H9 (cell line): ENCODE measurements around the gene TEKT4. TPM values are rescaled to one million over a fixed set of nuclear protein-coding genes. Genes with fewer than 3 reads are reported as not detected.
"Not testable (repeated sequence)": the region's sequence is repeated elsewhere in the genome, so short reads cannot be mapped to it uniquely, and the experiment has no call there.

Experiments
- DNase-seq: peaks from one replicate; pipeline ENCODE4 v3.0.0-alpha.2; 2017
- H2AFZ ChIP-seq: one replicate; pipeline ENCODE4 v1.6.1; 2013; ENCODE audit warnings: mild to moderate bottlenecking, low read length, control low read depth, moderate library complexity
- H2AK5ac ChIP-seq: 2 replicates; pipeline ENCODE4 v1.6.1; 2013; ENCODE audit warnings: low read length, control low read depth, mixed read lengths; ENCODE audit not compliant: insufficient read length
- H2BK120ac ChIP-seq: one replicate; pipeline ENCODE4 v1.6.1; 2013; ENCODE audit warnings: low read depth, mild to moderate bottlenecking, low read length, control low read depth, inconsistent platforms; ENCODE audit not compliant: poor library complexity, severe bottlenecking
- H2BK12ac ChIP-seq: 2 replicates; pipeline ENCODE4 v1.6.1; 2013; ENCODE audit warnings: low read length, control low read depth, mixed read lengths, low read depth; ENCODE audit not compliant: insufficient read length
- H2BK15ac ChIP-seq: 2 replicates; pipeline ENCODE4 v1.6.1; 2013; ENCODE audit warnings: low read depth, low read length, control low read depth
- H2BK20ac ChIP-seq: one replicate; pipeline ENCODE4 v1.6.1; 2013; ENCODE audit warnings: low read depth, mild to moderate bottlenecking, low read length, control low read depth, inconsistent platforms; ENCODE audit not compliant: poor library complexity, severe bottlenecking
- H2BK5ac ChIP-seq: 2 replicates; pipeline ENCODE4 v1.6.1; 2013; ENCODE audit warnings: low read length, control low read depth, mixed read lengths; ENCODE audit not compliant: insufficient read length
- H3K14ac ChIP-seq: 2 replicates; pipeline ENCODE4 v1.6.1; 2013; ENCODE audit warnings: low read length, control low read depth; ENCODE audit not compliant: insufficient read depth
- H3K18ac ChIP-seq: 2 replicates; pipeline ENCODE4 v1.6.1; 2013; ENCODE audit warnings: low read depth, mild to moderate bottlenecking, mixed read lengths, low read length, control low read depth; ENCODE audit not compliant: insufficient read length
- H3K23ac ChIP-seq: 2 replicates; pipeline ENCODE4 v1.6.1; 2013; ENCODE audit warnings: low read length, control low read depth, mixed read lengths, low read depth; ENCODE audit not compliant: insufficient read length
- H3K23me2 ChIP-seq: 2 replicates; pipeline ENCODE4 v1.6.1; 2013; ENCODE audit warnings: low read depth, mild to moderate bottlenecking, mixed read lengths, low read length, control low read depth; ENCODE audit not compliant: insufficient read length, poor library complexity, severe bottlenecking
- H3K27ac ChIP-seq: 2 replicates; pipeline ENCODE4 v1.5.1; 2013; ENCODE audit warnings: low read length, control low read depth, mixed read lengths, low read depth; ENCODE audit not compliant: insufficient read length
- H3K27me3 ChIP-seq: 2 replicates; pipeline ENCODE4 v1.6.1; 2013; ENCODE audit warnings: low read length, control low read depth, inconsistent platforms; ENCODE audit not compliant: insufficient read depth
- H3K4ac ChIP-seq: 2 replicates; pipeline ENCODE4 v1.6.1; 2013; ENCODE audit warnings: low read depth, mild to moderate bottlenecking, control low read depth, inconsistent platforms, low read length, moderate library complexity
- H3K4me1 ChIP-seq: 2 replicates; pipeline ENCODE4 v1.6.1; 2013; ENCODE audit warnings: low read length, control low read depth, inconsistent platforms; ENCODE audit not compliant: insufficient read depth
- H3K4me2 ChIP-seq: 2 replicates; pipeline ENCODE4 v1.6.1; 2013; ENCODE audit warnings: low read length, control low read depth, mixed read lengths; ENCODE audit not compliant: insufficient read length, insufficient read depth
- H3K56ac ChIP-seq: 2 replicates; pipeline ENCODE4 v1.6.1; 2013; ENCODE audit warnings: low read depth, mild to moderate bottlenecking, mixed read lengths, low read length, control low read depth; ENCODE audit not compliant: insufficient read length
- H3K79me1 ChIP-seq: 2 replicates; pipeline ENCODE4 v1.6.1; 2013; ENCODE audit warnings: low read depth, mild to moderate bottlenecking, moderate library complexity, low read length, control low read depth, inconsistent platforms; ENCODE audit not compliant: insufficient read depth, poor library complexity, severe bottlenecking
- H3K79me2 ChIP-seq: 2 replicates; pipeline ENCODE4 v1.6.1; 2013; ENCODE audit warnings: low read length, control low read depth, inconsistent platforms; ENCODE audit not compliant: insufficient read depth
- H3K9ac ChIP-seq: 2 replicates; pipeline ENCODE4 v1.6.1; 2013; ENCODE audit warnings: low read length, control low read depth, mixed read lengths; ENCODE audit not compliant: insufficient read length; ENCODE audit errors: extremely low read depth
- H3K9me3 ChIP-seq: one replicate; pipeline ENCODE4 v1.6.1; 2013; ENCODE audit warnings: low read depth, low read length, inconsistent platforms; ENCODE audit not compliant: control insufficient read depth
- H3T11ph ChIP-seq: one replicate; pipeline ENCODE4 v1.6.1; 2013; ENCODE audit warnings: mild to moderate bottlenecking, low read length, control low read depth, inconsistent platforms
- H4K20me1 ChIP-seq: one replicate; pipeline ENCODE4 v1.6.1; 2013; ENCODE audit not compliant: control insufficient read depth, insufficient read length, insufficient read depth
- H4K5ac ChIP-seq: 2 replicates; pipeline ENCODE4 v1.6.1; 2013; ENCODE audit warnings: low read depth, mild to moderate bottlenecking, mixed read lengths, low read length, control low read depth; ENCODE audit not compliant: insufficient read length
- H4K8ac ChIP-seq: replicated peaks from 2 replicates; pipeline ENCODE4 v1.6.1; 2013; ENCODE audit warnings: low read length, control low read depth, mixed read lengths, low read depth; ENCODE audit not compliant: insufficient read length
- H4K91ac ChIP-seq: 2 replicates; pipeline ENCODE4 v1.6.1; 2013; ENCODE audit warnings: low read depth, mild to moderate bottlenecking, moderate library complexity, mixed read lengths, low read length, control low read depth; ENCODE audit not compliant: insufficient read length
- H3K27ac Mint-ChIP-seq, 3 experiments: 2 replicates in 2 of 3; 3 replicates in 1 of 3; pipeline ENCODE4 v1.8.0; 2020 to 2021; ENCODE audit warnings: mixed read lengths in 3 of 3, mild to moderate bottlenecking in 1 of 3, moderate library complexity in 1 of 3
- H3K27me3 Mint-ChIP-seq: 2 replicates; pipeline ENCODE4 v1.8.0; 2021; ENCODE audit warnings: low read depth, mild to moderate bottlenecking, moderate library complexity, mixed read lengths
- H3K36me3 Mint-ChIP-seq, 3 experiments: 2 replicates in 2 of 3; 3 replicates in 1 of 3; pipeline ENCODE4 v1.8.0; 2020 to 2021; ENCODE audit warnings: low read depth in 3 of 3, mixed read lengths in 3 of 3; ENCODE audit not compliant: insufficient read depth in 1 of 3
- H3K4me1 Mint-ChIP-seq, 2 experiments: 2 replicates each; pipeline ENCODE4 v1.8.0; 2020; ENCODE audit warnings: mixed read lengths in 2 of 2
- H3K4me3 Mint-ChIP-seq, 2 experiments: 2 replicates in 1 of 2; 3 replicates in 1 of 2; pipeline ENCODE4 v1.8.0; 2020 to 2021; ENCODE audit warnings: mild to moderate bottlenecking in 2 of 2, mixed read lengths in 2 of 2, moderate library complexity in 1 of 2
- H3K9me3 Mint-ChIP-seq, 2 experiments: 2 replicates in 1 of 2; 3 replicates in 1 of 2; pipeline ENCODE4 v1.8.0; 2020; ENCODE audit warnings: mild to moderate bottlenecking in 2 of 2, mixed read lengths in 2 of 2, moderate library complexity in 1 of 2
- WGBS: extraction: QIAGEN DNeasy Blood & Tissue Kit; methylation state at CpG from one replicate; pipeline ENCODE4 v1.1.7; 2013; ENCODE audit warnings: missing lambda C conversion rate, low lambda C conversion rate, mixed read lengths; ENCODE audit not compliant: insufficient read length; ENCODE audit errors: extremely low coverage; 5-methylcytosine and 5-hydroxymethylcytosine counted together
- total RNA-seq: library from RNA; stranded (reverse); gene quantifications from 2 replicates; pipeline ENCODE4 v1.2.1, GENCODE V29; 2021

The TEKT4 gene
- total RNA-seq, 1 experiment from 2014 or later = not detected

- H2BK15ac ChIP-seq, H2BK5ac ChIP-seq, H3K27ac ChIP-seq, H4K8ac ChIP-seq, H3K9ac ChIP-seq, H3K79me2 ChIP-seq, DNase-seq, H2AK5ac ChIP-seq, H3K23me2 ChIP-seq, H3K4ac ChIP-seq, H3K4me1 Mint-ChIP-seq, H2BK20ac ChIP-seq, H3K4me3 Mint-ChIP-seq, H3K4me2 ChIP-seq, H3K23ac ChIP-seq, H3K27me3 ChIP-seq, H3K18ac ChIP-seq, H3K36me3 Mint-ChIP-seq, H3K56ac ChIP-seq, H4K91ac ChIP-seq, H2BK12ac ChIP-seq, H2BK120ac ChIP-seq, H3K79me1 ChIP-seq, H3T11ph ChIP-seq, H3K14ac ChIP-seq, H3K4me1 ChIP-seq, H4K20me1 ChIP-seq, H2AFZ ChIP-seq, H3K9me3 ChIP-seq, H4K5ac ChIP-seq, H3K27ac Mint-ChIP-seq: not testable (repeated sequence)
- WGBS = no CpG with 5 or more reads among the region's 4 CpGs
- H3K9me3 Mint-ChIP-seq = peaks cover 17 to 59% of the 10 kb centered on the region in 2 experiments
- peaks cover 24% of the 10 kb centered on the region for H3K27me3 Mint-ChIP-seq
Measured at GRCh38 chr2:94906976-94907375, 35.7 kb downstream of the TEKT4 start.
